ENCODE measurements around the gene NUB1. TPM values are rescaled to one million over a fixed set of nuclear protein-coding genes. Genes with fewer than 3 reads are reported as not detected.
"Not testable (repeated sequence)": the region's sequence is repeated elsewhere in the genome, so short reads cannot be mapped to it uniquely, and the experiment has no call there.

Gene NUB1
- total and polyA plus RNA-seq, 11 donors: 22.6 to 56.3 (median 39.4) TPM

- 80 to 85% (median 81%) methylated on average over 19 to 20 of the region's 20 CpGs for WGBS, 4 donors
- peaks cover 0 to 12% (median 4%) of the 10 kb centered on the region in 12 donors for H3K4me1 ChIP-seq
- no peaks in the 10 kb centered on the region for H3K36me3 ChIP-seq
- no peak overlapping the region for H3K4me3 ChIP-seq
- no peak overlapping the region for H3K27ac ChIP-seq
- H3K9me3 ChIP-seq: no peaks in the 10 kb centered on the region
- intact Hi-C loops (cut with DNase I): loop anchor here (2.0 to 10.0 kb wide), 10 partner anchors 51 to 179 kb away; partner anchors contain the start of genes SMARCD3 (in 3 of the 10) and GBX1 (in 2 of the 10)
- ATAC-seq: no peak
- peaks cover 0 to 36% (median 13%) of the 10 kb centered on the region in 9 donors for H3K27me3 ChIP-seq
- no peak for DNase-seq
- TF ChIP-seq POLR2A (IDR thresholded peaks at IDR 0.05) (no peak), CTCF (IDR thresholded peaks at IDR 0.05) (no peak)
Measured at GRCh38 chr7:151301471-151302462, 39.8 kb upstream of the NUB1 start.

- H3K9me3 ChIP-seq, H3K27ac ChIP-seq, ATAC-seq, DNase-seq, H3K36me3 ChIP-seq: not testable (repeated sequence)
- peaks cover 0 to 39% (median 13%) of the 10 kb centered on the region in 9 donors for H3K27me3 ChIP-seq
- intact Hi-C loops (cut with DNase I): loop anchor here in 9 of 10 donors (5.0 to 10.0 kb wide), 6 partner anchors 57 to 182 kb away; partner anchors contain the start of genes SMARCD3 (in 3 of the 9) and GBX1 (in 2 of the 9)
- H3K4me3 ChIP-seq: peak overlapping the region in 1 of 12 donors; percentile 21
- H3K4me1 ChIP-seq: peaks cover 0 to 12% (median 4%) of the 10 kb centered on the region in 12 donors
- 75 to 83% (median 81%) methylated on average over 18 to 19 of the region's 19 CpGs for WGBS, 4 donors
Measured at GRCh38 chr7:151304251-151304650, 37.4 kb upstream of the NUB1 start.

GRCh38 chr7:151304856-151305255, 36.8 kb upstream of the NUB1 start:
- Histone ChIP-seq H3K27me3 (peaks cover 0 to 39% (median 13%) of the 10 kb centered on the region in 9 donors), H3K36me3 (no peaks in the 10 kb centered on the region), H3K9me3 (no peaks in the 10 kb centered on the region), H3K4me3 (peak overlapping the region in 2 of 12 donors; percentile 19 to 21), H3K4me1 (peaks cover 0 to 12% (median 4%) of the 10 kb centered on the region in 12 donors), H3K27ac (no peak overlapping the region)
- ATAC-seq: no peak
- WGBS, 4 donors: 26 to 30% (median 29%) methylated on average over 7 of the region's 7 CpGs
- DNase-seq: no peak
- TF ChIP-seq POLR2A (IDR thresholded peaks at IDR 0.05) (no peak), CTCF (IDR thresholded peaks at IDR 0.05) (no peak)
- intact Hi-C loops (cut with DNase I): loop anchor here in 9 of 10 donors (5.0 to 10.0 kb wide), 6 partner anchors 58 to 183 kb away; partner anchors contain the start of genes SMARCD3 (in 3 of the 9) and GBX1 (in 2 of the 9)

GRCh38 chr7:151306374-151306773, 35.2 kb upstream of the NUB1 start:
- DNase-seq: no peak
- TF ChIP-seq CTCF (IDR thresholded peaks at IDR 0.05) (no peak), POLR2A (IDR thresholded peaks at IDR 0.05) (no peak)
- Histone ChIP-seq H3K27ac (no peak overlapping the region), H3K36me3 (no peaks in the 10 kb centered on the region), H3K4me1 (peaks cover 0 to 12% (median 4%) of the 10 kb centered on the region in 12 donors), H3K9me3 (peaks cover 0 to 3% (median 0%) of the 10 kb centered on the region in 12 donors), H3K27me3 (peaks cover 0 to 39% (median 13%) of the 10 kb centered on the region in 9 donors), H3K4me3 (no peak overlapping the region)
- WGBS, 4 donors: 82 to 85% (median 84%) methylated on average over 8 of the region's 8 CpGs
- intact Hi-C loops (cut with DNase I): loop anchor here in 3 of 10 donors (5.0 to 10.0 kb wide), 2 partner anchors 132 to 184 kb away; no protein-coding TSS in a partner anchor
- no peak for ATAC-seq

Data from heart left ventricle (tissue), 16 donors.